Peyer's patch (tissue), 4 donors: ENCODE results near the gene PLXNC1. TPM values are rescaled to one million over a fixed set of nuclear protein-coding genes. Genes with fewer than 3 reads are reported as not detected.

ENCODE experiments used
- DNase-seq, 3 donors: peaks; one replicate each; pipeline ENCODE4 v3.0.0-alpha.2; 2017 to 2019
- H3K27ac ChIP-seq, 4 donors: fragments of 200-600 bp; sonication (generic); one replicate each; pipeline ENCODE4 v1.5.1; 2016 to 2019
- H3K27me3 ChIP-seq, 2 donors: fragments of 200-600 bp; sonication (generic); one replicate each; pipeline ENCODE4 v1.5.1; 2019
- H3K36me3 ChIP-seq, 3 donors: fragments of 200-600 bp; sonication (generic); one replicate each; pipeline ENCODE4 v1.5.1; 2016 to 2019
- H3K4me1 ChIP-seq, 4 donors: fragments of 200-600 bp; sonication (generic); one replicate each; pipeline ENCODE4 v1.5.1; 2016 to 2019
- H3K4me3 ChIP-seq, 4 donors: fragments of 200-600 bp; sonication (generic); 1 replicate in 3 of 4; 2 replicates in 1 of 4; pipeline ENCODE4 v1.5.1; 2016 to 2019; ENCODE audit warnings: mild to moderate bottlenecking in 1 of 4
- H3K9me3 ChIP-seq, 4 donors: fragments of 200-600 bp; sonication (generic); one replicate each; pipeline ENCODE4 v1.5.1; 2016 to 2019; ENCODE audit warnings: mild to moderate bottlenecking in 1 of 4
- CTCF ChIP-seq, 6 experiments: fragments of 450-650 bp in 4 of 6; fragments of 200-600 bp in 2 of 6; sonication (generic) in 1 of 6; IDR thresholded peaks; one replicate each; pipeline ENCODE4 v1.5.1; 2017 to 2019; ENCODE audit warnings: antibody characterized with exemption in 6 of 6, mild to moderate bottlenecking in 3 of 6, moderate library complexity in 1 of 6
- POLR2A ChIP-seq, 2 donors: fragments of 450-650 bp; IDR thresholded peaks; one replicate each; pipeline ENCODE4 v1.5.1; 2017; ENCODE audit warnings: antibody characterized with exemption in 2 of 2, mild to moderate bottlenecking in 2 of 2, moderate library complexity in 2 of 2
- total RNA-seq, 4 donors: library from RNA; depleted of rRNA; stranded (reverse); fragments of >200 nt; gene quantifications; one replicate each; pipeline ENCODE4 v1.1.0, GENCODE V29; 2016

PLXNC1 gene
- total RNA-seq, 4 donors from 2014 or later: 0.88 to 21.5 (median 5.1) TPM

GRCh38 chr12:94151582-94151981, 3.2 kb downstream of the PLXNC1 start:
- H3K9me3 ChIP-seq: no peaks in the 10 kb centered on the region
- no peak overlapping the region for H3K27ac ChIP-seq
- TF ChIP-seq POLR2A (IDR thresholded peaks at IDR 0.05): no peak
- TF ChIP-seq CTCF (IDR thresholded peaks at IDR 0.05): no peak
- peaks cover 0 to 14% of the 10 kb centered on the region in 2 donors for H3K27me3 ChIP-seq
- peak in 2 of 3 donors; percentile 50 to 73 for DNase-seq
- peaks cover 0 to 49% (median 5%) of the 10 kb centered on the region in 4 donors for H3K4me1 ChIP-seq
- no peaks in the 10 kb centered on the region for H3K36me3 ChIP-seq
- peak overlapping the region in 1 of 4 donors; percentile 30 for H3K4me3 ChIP-seq

GRCh38 chr12:94152292-94153078, 4.1 kb downstream of the PLXNC1 start:
- Histone ChIP-seq H3K4me1 (peaks cover 0 to 49% (median 5%) of the 10 kb centered on the region in 4 donors), H3K27ac (no peak overlapping the region), H3K4me3 (no peak overlapping the region), H3K36me3 (no peaks in the 10 kb centered on the region), H3K27me3 (peaks cover 0 to 14% of the 10 kb centered on the region in 2 donors), H3K9me3 (no peaks in the 10 kb centered on the region)
- DNase-seq: no peak
- TF ChIP-seq POLR2A (IDR thresholded peaks at IDR 0.05) (no peak), CTCF (IDR thresholded peaks at IDR 0.05) (no peak)

- Histone ChIP-seq H3K9me3 (no peaks in the 10 kb centered on the region), H3K27ac (no peak overlapping the region)
Measured at GRCh38 chr12:94157181-94157580, 8.8 kb downstream of the PLXNC1 start.

GRCh38 chr12:94157981-94158411, 9.6 kb downstream of the PLXNC1 start:
- Histone ChIP-seq H3K4me3 (no peak overlapping the region), H3K9me3 (no peaks in the 10 kb centered on the region), H3K36me3 (no peaks in the 10 kb centered on the region), H3K27me3 (no peaks in the 10 kb centered on the region), H3K4me1 (no peaks in the 10 kb centered on the region), H3K27ac (peak overlapping the region in 2 of 4 donors; percentile 8 to 32)
- TF ChIP-seq CTCF (IDR thresholded peaks at IDR 0.05) (no peak), POLR2A (IDR thresholded peaks at IDR 0.05) (no peak)
- DNase-seq: peak in 1 of 3 donors; percentile 34

More at GRCh38 chr12:94157181-94157580, 8.8 kb downstream of the PLXNC1 start:
- Histone ChIP-seq H3K4me1 (peaks cover 0 to 7% (median under 1%) of the 10 kb centered on the region in 4 donors), H3K4me3 (no peak overlapping the region), H3K27me3 (no peaks in the 10 kb centered on the region), H3K36me3 (no peaks in the 10 kb centered on the region)
- TF ChIP-seq CTCF (IDR thresholded peaks at IDR 0.05): no peak
- TF ChIP-seq POLR2A (IDR thresholded peaks at IDR 0.05): no peak
- no peak for DNase-seq

GRCh38 chr12:94158666-94159065, 10.3 kb downstream of the PLXNC1 start:
- Histone ChIP-seq H3K9me3 (no peaks in the 10 kb centered on the region), H3K4me1 (no peaks in the 10 kb centered on the region), H3K36me3 (no peaks in the 10 kb centered on the region), H3K27me3 (no peaks in the 10 kb centered on the region), H3K4me3 (no peak overlapping the region), H3K27ac (peak overlapping the region in 1 of 4 donors; percentile 8)
- no peak for DNase-seq
- no peak for TF ChIP-seq POLR2A (IDR thresholded peaks at IDR 0.05)
- TF ChIP-seq CTCF (IDR thresholded peaks at IDR 0.05): no peak
